GM12878 (cell line): Measurements from ENCODE around the gene BCKDHA.

Experiments
- NFYA ChIP-seq: IDR thresholded peaks from 2 replicates; pipeline ENCODE4 v1.6.1; 2011; ENCODE audit warnings: low read depth, mild to moderate bottlenecking, low read length, improper control_type of control experiment, borderline replicate concordance
- POLR2AphosphoS2 ChIP-seq: IDR thresholded peaks from 2 replicates; pipeline ENCODE4 v1.6.1; 2011; ENCODE audit warnings: low read depth, mild to moderate bottlenecking, low read length, improper control_type of control experiment, moderate library complexity
- POLR2AphosphoS5 ChIP-seq: IDR thresholded peaks from 2 replicates; pipeline ENCODE4 v1.6.1; 2011; ENCODE audit warnings: mild to moderate bottlenecking, low read length, inconsistent platforms
- RAD51 ChIP-seq: fragments of 450-650 bp; IDR thresholded peaks from 2 replicates; pipeline ENCODE4 v1.6.1; 2016; ENCODE audit warnings: moderate library complexity, mild to moderate bottlenecking, inconsistent platforms
- RFX5 ChIP-seq: IDR thresholded peaks from 2 replicates; pipeline ENCODE4 v1.6.1; 2011; ENCODE audit warnings: low read depth, low read length, improper control_type of control experiment
- TBL1XR1 ChIP-seq: IDR thresholded peaks from 2 replicates; pipeline ENCODE4 v1.6.1; 2012; ENCODE audit warnings: low read depth, low read length, improper control_type of control experiment
- TCF7 ChIP-seq: IDR thresholded peaks from 2 replicates; pipeline ENCODE4 v1.6.1; 2014; ENCODE audit warnings: antibody characterized with exemption, borderline replicate concordance
- TF ChIP-seq, protein P1 (sequence below), 3 experiments: IDR thresholded peaks in 2 of 3; conservative IDR thresholded peaks in 1 of 3; 2 replicates each; pipeline ENCODE4 v1.5.1; 2011; ENCODE audit warnings: low read depth in 3 of 3, low read length in 3 of 3, mild to moderate bottlenecking in 3 of 3, control low read depth in 2 of 3, moderate library complexity in 2 of 3, inconsistent platforms in 1 of 3, mixed read lengths in 1 of 3; ENCODE audit not compliant: control insufficient read depth in 2 of 3, insufficient read depth in 1 of 3; ENCODE audit errors: extremely low read depth in 1 of 3
- TF ChIP-seq, protein P2 (sequence below): IDR thresholded peaks from 2 replicates; pipeline ENCODE4 v1.6.1; 2011; ENCODE audit warnings: low read depth, low read length, improper control_type of control experiment, borderline replicate concordance

GRCh38 chr19:41405776-41406175, 8.2 kb downstream of the BCKDHA start:
- TF ChIP-seq, protein P1, sequence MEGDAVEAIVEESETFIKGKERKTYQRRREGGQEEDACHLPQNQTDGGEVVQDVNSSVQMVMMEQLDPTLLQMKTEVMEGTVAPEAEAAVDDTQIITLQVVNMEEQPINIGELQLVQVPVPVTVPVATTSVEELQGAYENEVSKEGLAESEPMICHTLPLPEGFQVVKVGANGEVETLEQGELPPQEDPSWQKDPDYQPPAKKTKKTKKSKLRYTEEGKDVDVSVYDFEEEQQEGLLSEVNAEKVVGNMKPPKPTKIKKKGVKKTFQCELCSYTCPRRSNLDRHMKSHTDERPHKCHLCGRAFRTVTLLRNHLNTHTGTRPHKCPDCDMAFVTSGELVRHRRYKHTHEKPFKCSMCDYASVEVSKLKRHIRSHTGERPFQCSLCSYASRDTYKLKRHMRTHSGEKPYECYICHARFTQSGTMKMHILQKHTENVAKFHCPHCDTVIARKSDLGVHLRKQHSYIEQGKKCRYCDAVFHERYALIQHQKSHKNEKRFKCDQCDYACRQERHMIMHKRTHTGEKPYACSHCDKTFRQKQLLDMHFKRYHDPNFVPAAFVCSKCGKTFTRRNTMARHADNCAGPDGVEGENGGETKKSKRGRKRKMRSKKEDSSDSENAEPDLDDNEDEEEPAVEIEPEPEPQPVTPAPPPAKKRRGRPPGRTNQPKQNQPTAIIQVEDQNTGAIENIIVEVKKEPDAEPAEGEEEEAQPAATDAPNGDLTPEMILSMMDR (IDR thresholded peaks at IDR 0.05 in 2 of 3, conservative IDR thresholded peaks at IDR 0.05 in 1 of 3; ENCODE audit: control insufficient read depth in 2 of 3, extremely low read depth in 1 of 3, insufficient read depth in 1 of 3, low read depth in 3 of 3, low read length in 3 of 3): no peak
- no peak for TF ChIP-seq RFX5
- no peak for TF ChIP-seq POLR2AphosphoS2
- TF ChIP-seq TCF7: no peak
- TF ChIP-seq POLR2AphosphoS5: no peak
- TF ChIP-seq RAD51: no peak
- TF ChIP-seq NFYA: no peak
- TF ChIP-seq, protein P2, sequence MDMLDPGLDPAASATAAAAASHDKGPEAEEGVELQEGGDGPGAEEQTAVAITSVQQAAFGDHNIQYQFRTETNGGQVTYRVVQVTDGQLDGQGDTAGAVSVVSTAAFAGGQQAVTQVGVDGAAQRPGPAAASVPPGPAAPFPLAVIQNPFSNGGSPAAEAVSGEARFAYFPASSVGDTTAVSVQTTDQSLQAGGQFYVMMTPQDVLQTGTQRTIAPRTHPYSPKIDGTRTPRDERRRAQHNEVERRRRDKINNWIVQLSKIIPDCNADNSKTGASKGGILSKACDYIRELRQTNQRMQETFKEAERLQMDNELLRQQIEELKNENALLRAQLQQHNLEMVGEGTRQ: no peak
- no peak for TF ChIP-seq TBL1XR1
